ENCODE results near the gene NOS1.
"Not testable (repeated sequence)": the region's sequence is repeated elsewhere in the genome, so short reads cannot be mapped to it uniquely, and the experiment has no call there.

The NOS1 gene

GRCh38 chr12:117243488-117243887 is 117.9 kb downstream of the NOS1 start:
- no peak for DNase-seq

- no peak for DNase-seq
These were observed 119.7 kb downstream of the NOS1 start for GRCh38 chr12:117241697-117242096.

- no peak for DNase-seq
These were observed 121.2 kb downstream of the NOS1 start for GRCh38 chr12:117240081-117240755.

GRCh38 chr12:117236456-117237001 is 124.9 kb downstream of the NOS1 start:
- DNase-seq: peak; percentile 68

- DNase-seq: no peak
These were observed 126.2 kb downstream of the NOS1 start for GRCh38 chr12:117235261-117235660.

- DNase-seq: no peak
These were observed 127.0 kb downstream of the NOS1 start for GRCh38 chr12:117234441-117234840.

GRCh38 chr12:117231750-117232149 is 129.7 kb downstream of the NOS1 start:
- peak; percentile 3 for DNase-seq

GRCh38 chr12:117228239-117228638 is 133.2 kb downstream of the NOS1 start:
- no peak for DNase-seq

- no peak for DNase-seq
These were observed 134.3 kb downstream of the NOS1 start for GRCh38 chr12:117227000-117227653.

- DNase-seq: no peak
These were observed 134.9 kb downstream of the NOS1 start for GRCh38 chr12:117226505-117226904.

GRCh38 chr12:117225179-117225578 is 136.2 kb downstream of the NOS1 start:
- no peak for DNase-seq

- DNase-seq: not testable (repeated sequence)
These were observed 140.5 kb downstream of the NOS1 start for GRCh38 chr12:117220947-117221346.

- DNase-seq: no peak
These were observed 143.3 kb downstream of the NOS1 start for GRCh38 chr12:117218149-117218548.

GRCh38 chr12:117216686-117217085 is 144.7 kb downstream of the NOS1 start:
- DNase-seq: no peak

GRCh38 chr12:117214797-117215196 is 146.6 kb downstream of the NOS1 start:
- DNase-seq: no peak

- no peak for DNase-seq
These were observed 148.1 kb downstream of the NOS1 start for GRCh38 chr12:117213295-117213808.

- peak; percentile 46 for DNase-seq
These were observed 148.7 kb downstream of the NOS1 start for GRCh38 chr12:117212563-117213190.

- no peak for DNase-seq
These were observed 151.0 kb downstream of the NOS1 start for GRCh38 chr12:117210266-117210918.

GRCh38 chr12:117209626-117210025 is 151.8 kb downstream of the NOS1 start:
- DNase-seq: no peak

GRCh38 chr12:117208811-117209455 is 152.5 kb downstream of the NOS1 start:
- DNase-seq: no peak

GRCh38 chr12:117208206-117208605 is 153.2 kb downstream of the NOS1 start:
- no peak for DNase-seq

- no peak for DNase-seq
These were observed 153.8 kb downstream of the NOS1 start for GRCh38 chr12:117207675-117208074.

GRCh38 chr12:117202556-117202955 is 158.9 kb downstream of the NOS1 start:
- DNase-seq: no peak

Data from NCI-H146 (cell line).